Heart right ventricle (tissue), 16 donors: ENCODE measurements around the gene FOXG1. TPM values are rescaled to one million over a fixed set of nuclear protein-coding genes. Genes with fewer than 3 reads are reported as not detected.

Experiments
- ATAC-seq, 8 donors: fragments of 200-7000 bp; cut with Tn5 transposase; one replicate each; pipeline ENCODE4 v1.9.1; 2020; ENCODE audit warnings: mild to moderate bottlenecking in 8 of 8, moderate library complexity in 8 of 8, moderate number of reproducible peaks in 1 of 8
- DNase-seq, 2 donors: peaks; one replicate each; pipeline ENCODE4 v3.0.0-alpha.2; 2020
- H3K27ac ChIP-seq, 10 donors: fragments of 200-600 bp; sonication (generic) in 2 of 10; one replicate each; pipeline versions ENCODE4 v1.5.0 to v1.8.0; 2020 to 2022; ENCODE audit warnings: mild to moderate bottlenecking in 3 of 10
- H3K27me3 ChIP-seq, 7 donors: fragments of 200-600 bp; one replicate each; pipeline ENCODE4 v1.8.0; 2021 to 2022; ENCODE audit warnings: mild to moderate bottlenecking in 2 of 7
- H3K36me3 ChIP-seq, 9 donors: fragments of 200-600 bp; sonication (generic) in 1 of 9; one replicate each; pipeline versions ENCODE4 v1.5.0 to v1.8.0; 2020 to 2022; ENCODE audit warnings: mild to moderate bottlenecking in 2 of 9
- H3K4me1 ChIP-seq, 9 donors: fragments of 200-600 bp; sonication (generic) in 1 of 9; one replicate each; pipeline versions ENCODE4 v1.5.0 to v1.8.0; 2020 to 2022; ENCODE audit warnings: mild to moderate bottlenecking in 4 of 9
- H3K4me3 ChIP-seq, 10 donors: fragments of 200-600 bp; sonication (generic) in 2 of 10; one replicate each; pipeline versions ENCODE4 v1.5.0 to v1.8.0; 2020 to 2022; ENCODE audit warnings: mild to moderate bottlenecking in 7 of 10, moderate library complexity in 2 of 10
- H3K9me3 ChIP-seq, 11 donors: fragments of 200-600 bp in 10 of 11; sonication (generic) in 2 of 11; one replicate each; pipeline versions ENCODE4 v1.5.0 to v1.8.0; 2013 to 2022; ENCODE audit warnings: mild to moderate bottlenecking in 2 of 11, control low read depth in 1 of 11, moderate library complexity in 1 of 11
- CTCF ChIP-seq, 9 donors: fragments of 200-600 bp; sonication (generic) in 2 of 9; IDR thresholded peaks; one replicate each; pipeline versions ENCODE4 v1.5.0 to v1.8.0; 2021 to 2022; ENCODE audit warnings: antibody characterized with exemption in 9 of 9, mild to moderate bottlenecking in 5 of 9, moderate library complexity in 1 of 9
- WGBS, 2 donors: extraction: QIAGEN DNeasy Blood & Tissue Kit; methylation state at CpG; one replicate each; pipeline ENCODE4 v1.1.7; 2013; ENCODE audit warnings: inconsistent platforms in 1 of 2; 5-methylcytosine and 5-hydroxymethylcytosine counted together
- intact Hi-C, 10 donors: fragments of 100-400 bp; cut with DNase I; formaldehyde crosslinking; loops; one replicate each; pipeline versions ENCODE4 v1.11.1 to v1.14.2; 2022
- polyA plus RNA-seq, 2 donors: library from polyadenylated mRNA; stranded (reverse); fragments of 200-250 nt; gene quantifications; one replicate each; pipeline ENCODE4 v1.2.3, GENCODE V29; 2013
- total RNA-seq, 10 donors: library from RNA; stranded (reverse); fragmentation: NEBNext Ultra II Directional in 3 of 10; extraction: Animal tissue kit (Norgen Biotek cat#: 25700) in 3 of 10; gene quantifications; one replicate each; pipeline versions ENCODE4 v1.2.1 to v1.2.4, GENCODE V29; 2021 to 2023
- donor health status: Arrhythmogenic right ventricular cardiomyopathy.
- donor health status: ischemic (EF 13 %, LVEDD 7.1; RV severe dilation, severe dysfunction).
- donor health status: healthy with polysubstance abuse.
- donor health status: DM: no; HTN: yes; CAD: no.
- donor health status: DM: no; HTN: no; CAD: no.
- donor health status: ischemic (EF 25% LVEDD 6.9; RV normal size, moderate dysfunction).
- donor health status: ischemic (EF 25% LVEDD 5.7; RV mildly dilated, moderate dysfunction).
- donor health status: healthy.
- donor health status: DM: yes; HTN: yes; CAD: no.
- donor health status: Ischemic cardiomyopathy.
- donor health status: ischemic (EF 35%, LVEDD 5.7; RV mildly dilated, moderate dysfunction).
- donor health status: nonischemic (EF 11% LVEDD 7.7; RV severe dilation, severe dysfunction).
- donor health status: DM: yes; HTN: yes; CAD: no.
- donor health status: PGD.
- donor health status: ischemic (EF 29% LVEDD 5.4; RV normal size, mild dysfunction).
- donor health status: nonischemic (EF 23%, LVEDD 6.1; RV moderate dilation, normal function).

The FOXG1 gene
- total and polyA plus RNA-seq, 12 donors, result not detected

- intact Hi-C loops, result loop anchor here in 8 of 10 donors (2.0 to 10.0 kb wide), 7 partner anchors 778 to 1768 kb away; no protein-coding TSS in a partner anchor
- Histone ChIP-seq H3K4me3 (no peak overlapping the region), H3K36me3 (no peaks in the 10 kb centered on the region), H3K9me3 (no peaks in the 10 kb centered on the region), H3K27me3 (peaks cover 26 to 100% (median 97%) of the 10 kb centered on the region in 7 donors), H3K4me1 (peaks cover 0 to 15% (median 3%) of the 10 kb centered on the region in 9 donors), H3K27ac (no peak overlapping the region)
- ATAC-seq (no peak), DNase-seq (no peak)
- peak in 7 of 9 donors; percentile 9 to 56 (median 44) for TF ChIP-seq CTCF (IDR thresholded peaks at IDR 0.05)
- 2 to 4% methylated on average over 23 of the region's 23 CpGs for WGBS, 2 donors
These were observed 9.6 kb upstream of the FOXG1 start for GRCh38 chr14:28756884-28757570.

- ATAC-seq, result no peak
- H3K4me3 ChIP-seq, result no peak overlapping the region
- 7 to 13% methylated on average over 7 of the region's 7 CpGs for WGBS, 2 donors
- H3K27ac ChIP-seq, result no peak overlapping the region
- no peaks in the 10 kb centered on the region for H3K9me3 ChIP-seq
- DNase-seq, result no peak
- intact Hi-C loops, result loop anchor here in 8 of 10 donors (2.0 to 10.0 kb wide), 7 partner anchors 777 to 1767 kb away; no protein-coding TSS in a partner anchor
- peaks cover 0 to 15% (median 3%) of the 10 kb centered on the region in 9 donors for H3K4me1 ChIP-seq
- no peak for TF ChIP-seq CTCF (IDR thresholded peaks at IDR 0.05)
- peaks cover 28 to 100% (median 100%) of the 10 kb centered on the region in 7 donors for H3K27me3 ChIP-seq
- no peaks in the 10 kb centered on the region for H3K36me3 ChIP-seq
These were observed 8.8 kb upstream of the FOXG1 start for GRCh38 chr14:28757786-28758185.

- no peak for TF ChIP-seq CTCF (IDR thresholded peaks at IDR 0.05)
- no peak overlapping the region for H3K27ac ChIP-seq
- intact Hi-C loops, result loop anchor here in 8 of 10 donors (5.0 to 10.0 kb wide), 6 partner anchors 776 to 1766 kb away; no protein-coding TSS in a partner anchor
These were observed 8.2 kb upstream of the FOXG1 start for GRCh38 chr14:28758253-28758884.

GRCh38 chr14:28758885-28759652 lies 7.5 kb upstream of the FOXG1 start:
- no peaks in the 10 kb centered on the region for H3K9me3 ChIP-seq
- intact Hi-C loops, result loop anchor here in 8 of 10 donors (5.0 to 10.0 kb wide), 6 partner anchors 776 to 1766 kb away; no protein-coding TSS in a partner anchor
- H3K36me3 ChIP-seq, result no peaks in the 10 kb centered on the region
- 2 to 3% methylated on average over 30 of the region's 30 CpGs for WGBS, 2 donors
- H3K27ac ChIP-seq, result no peak overlapping the region
- no peak for TF ChIP-seq CTCF (IDR thresholded peaks at IDR 0.05)
- peaks cover 0 to 15% (median 3%) of the 10 kb centered on the region in 9 donors for H3K4me1 ChIP-seq
- no peak for ATAC-seq
- H3K4me3 ChIP-seq, result peak overlapping the region in 2 of 10 donors; percentile 5
- H3K27me3 ChIP-seq, result peaks cover 28 to 100% (median 100%) of the 10 kb centered on the region in 7 donors
- DNase-seq, result no peak

More at GRCh38 chr14:28758253-28758884, 8.2 kb upstream of the FOXG1 start:
- no peak for ATAC-seq
- Histone ChIP-seq H3K27me3 (peaks cover 28 to 100% (median 100%) of the 10 kb centered on the region in 7 donors), H3K9me3 (no peaks in the 10 kb centered on the region), H3K4me1 (peaks cover 0 to 15% (median 3%) of the 10 kb centered on the region in 9 donors), H3K4me3 (no peak overlapping the region), H3K36me3 (no peaks in the 10 kb centered on the region)
- WGBS, 2 donors, result 3% methylated on average over 12 of the region's 12 CpGs
- DNase-seq, result no peak
